Putamen (tissue), 1 donor: Measurements from ENCODE around the gene SMARCB1.

Source experiments
- DNase-seq: peaks from one replicate; pipeline ENCODE4 v3.0.0-alpha.2; 2016; ENCODE audit warnings: low spot score

Gene SMARCB1

DNA sequence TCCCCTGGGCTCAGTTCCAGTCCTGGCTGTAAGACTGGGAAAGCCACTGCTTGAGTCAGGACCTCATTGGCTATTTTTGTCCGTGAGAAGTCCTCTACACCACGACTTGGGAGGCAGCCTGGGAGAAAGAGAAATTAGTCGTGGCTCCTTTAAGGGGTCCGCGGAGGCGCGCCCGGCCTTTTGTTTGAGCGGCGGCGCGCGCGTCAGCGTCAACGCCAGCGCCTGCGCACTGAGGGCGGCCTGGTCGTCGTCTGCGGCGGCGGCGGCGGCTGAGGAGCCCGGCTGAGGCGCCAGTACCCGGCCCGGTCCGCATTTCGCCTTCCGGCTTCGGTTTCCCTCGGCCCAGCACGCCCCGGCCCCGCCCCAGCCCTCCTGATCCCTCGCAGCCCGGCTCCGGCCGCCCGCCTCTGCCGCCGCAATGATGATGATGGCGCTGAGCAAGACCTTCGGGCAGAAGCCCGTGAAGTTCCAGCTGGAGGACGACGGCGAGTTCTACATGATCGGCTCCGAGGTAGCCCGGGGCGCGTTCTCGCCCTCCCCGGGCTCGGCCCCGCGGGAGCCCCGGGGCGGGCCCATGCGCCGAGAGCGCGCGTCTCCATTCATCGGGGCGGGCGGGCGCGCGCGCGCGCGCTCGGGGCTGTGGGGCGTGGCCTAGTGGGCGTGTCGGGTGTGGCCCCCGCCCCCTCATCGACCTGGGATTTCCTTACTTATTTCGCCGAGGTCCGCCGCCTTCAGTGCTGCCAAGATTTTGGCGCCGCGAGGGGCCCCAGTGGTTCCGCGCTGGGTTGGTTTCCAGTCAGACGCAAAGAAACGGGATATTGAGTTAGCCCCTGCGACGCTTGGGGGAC lies at the start of gene SMARCB1:
Gene SMARCB1 (plus strand): TSS at position 215 of the 848 bp plus-strand sequence. CDS start 204 bp downstream, at position 419.
- peak; percentile 85 for DNase-seq

DNA sequence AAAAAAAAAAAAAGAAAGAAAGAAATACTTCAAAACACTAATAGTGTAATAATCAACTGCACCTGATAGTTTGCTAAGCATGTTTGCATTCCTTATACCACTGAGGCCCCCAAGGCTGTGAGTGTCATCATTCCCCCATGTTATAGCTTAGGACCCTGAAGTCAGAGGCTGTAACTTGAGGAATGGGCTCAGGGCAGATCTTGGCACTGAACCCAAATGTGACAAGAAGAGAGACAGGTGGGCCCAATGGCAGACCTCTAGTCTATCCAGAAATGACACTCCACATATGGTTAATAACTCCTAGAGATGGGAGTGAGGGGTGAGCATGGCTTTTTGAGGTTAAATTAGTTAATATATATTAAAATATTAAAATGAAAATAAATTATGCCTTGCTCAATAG lies 49.1 kb upstream of the SMARCB1 start:
- no peak for DNase-seq

DNA sequence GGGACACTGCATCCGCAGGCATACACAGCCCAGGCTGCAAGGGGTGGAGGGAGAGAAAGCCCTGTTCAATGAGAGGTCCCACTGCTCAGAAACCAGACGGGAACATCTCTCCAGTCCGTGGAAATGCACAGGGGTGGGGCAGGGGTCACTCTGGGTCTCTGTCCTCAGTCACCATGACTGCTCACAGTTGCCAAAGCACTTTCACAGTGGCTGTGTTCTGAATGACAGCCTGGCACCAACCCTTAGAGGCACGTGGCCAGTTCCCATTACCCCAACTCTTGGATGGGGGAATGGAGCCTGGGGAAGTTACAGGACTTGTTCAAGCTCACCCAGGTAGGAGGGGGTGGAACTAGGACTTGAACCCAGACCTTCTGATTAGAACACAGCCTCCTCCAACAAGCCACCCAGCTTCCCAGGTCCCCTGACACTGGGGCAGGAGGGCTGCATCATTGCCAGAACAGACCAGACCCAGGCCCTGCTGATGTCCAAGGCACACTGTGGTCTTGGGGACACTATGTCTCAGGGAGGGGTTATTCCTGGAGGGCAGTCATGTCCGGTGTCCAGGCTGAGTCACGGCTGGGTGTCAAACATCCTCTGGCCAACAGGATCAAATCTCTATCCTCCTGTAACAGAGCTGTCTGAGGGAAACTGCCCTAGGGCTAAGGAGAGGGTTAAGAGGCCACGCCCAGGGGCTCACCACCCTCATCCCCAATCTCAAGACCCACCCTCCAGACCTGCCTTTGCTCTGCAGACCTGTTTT lies 44.1 kb upstream of the SMARCB1 start:
- DNase-seq = no peak

DNA sequence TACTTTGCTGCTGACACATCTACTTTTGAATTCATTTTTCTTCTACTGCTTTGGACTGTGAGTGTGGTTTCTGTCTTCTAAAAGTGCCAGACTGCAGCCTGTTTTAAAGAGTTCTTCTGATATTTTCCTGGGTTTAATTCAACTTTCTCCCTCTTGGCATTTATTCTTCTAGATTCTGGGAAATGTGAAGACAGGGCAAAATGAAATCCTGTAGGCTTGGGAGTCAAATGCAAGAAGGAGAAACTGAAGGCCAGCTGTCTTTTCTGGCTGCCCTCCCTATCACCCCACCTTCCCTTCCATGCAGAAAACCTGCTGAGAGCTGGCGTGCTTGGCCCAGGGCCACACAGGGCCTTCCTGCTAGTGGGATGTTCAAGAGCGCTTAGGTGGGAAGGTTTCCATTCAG lies 43.5 kb upstream of the SMARCB1 start:
- DNase-seq = no peak

DNA sequence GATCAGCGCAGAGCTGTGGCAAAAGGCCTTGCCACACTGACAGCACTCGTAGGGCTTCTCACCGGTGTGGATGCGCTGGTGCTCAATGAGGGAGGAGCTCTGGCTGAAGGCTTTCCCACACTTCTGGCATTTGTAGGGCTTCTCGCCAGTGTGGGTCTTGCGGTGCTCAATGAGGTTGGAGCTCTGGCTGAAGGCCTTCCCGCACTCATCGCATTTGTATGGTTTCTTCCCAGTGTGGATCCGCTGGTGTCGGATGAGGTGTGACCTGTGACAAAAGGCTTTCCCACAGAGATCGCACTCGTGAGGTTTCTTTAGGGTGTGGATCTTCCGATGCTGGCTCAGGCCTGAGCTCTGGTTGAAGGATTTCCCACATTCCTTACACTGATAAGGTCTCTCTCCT lies 42.8 kb upstream of the SMARCB1 start:
- DNase-seq = no peak

GRCh38 chr22:23744485-23744884 lies 42.3 kb upstream of the SMARCB1 start:
- DNase-seq = no peak

GRCh38 chr22:23745791-23746190 lies 41.0 kb upstream of the SMARCB1 start:
- DNase-seq = no peak

DNA sequence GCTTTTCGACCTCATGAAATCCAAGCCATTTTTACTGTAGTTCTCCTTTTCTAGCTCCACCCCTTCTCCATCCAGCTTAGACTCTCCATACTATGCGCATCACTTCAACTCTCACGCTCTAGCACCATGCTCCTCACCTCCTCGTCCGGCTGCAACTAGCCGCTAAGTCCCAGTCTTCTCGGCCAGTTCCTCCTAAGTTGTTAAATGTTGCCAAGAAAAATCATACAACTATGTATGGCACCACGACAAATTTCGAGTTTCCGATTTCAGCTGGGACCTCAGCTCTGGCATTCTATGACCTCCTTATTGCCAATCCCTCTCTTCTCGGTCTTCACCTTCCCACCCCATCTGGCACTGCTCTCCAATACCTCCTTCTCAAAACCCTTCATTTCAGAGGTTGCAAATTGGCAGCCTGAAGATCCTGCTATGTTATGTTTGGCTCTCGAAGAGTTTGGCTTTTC lies 36.9 kb upstream of the SMARCB1 start:
- DNase-seq = no peak

- DNase-seq = no peak
Measured at GRCh38 chr22:23750367-23750713, 36.4 kb upstream of the SMARCB1 start.

- peak; percentile 72 for DNase-seq
Measured at GRCh38 chr22:23750714-23751440, 35.9 kb upstream of the SMARCB1 start, which contains the start of gene ZNF70. TSS of gene ZNF70 (minus strand) at chr22:23751112. CDS start at chr22:23745140, 5,972 bp downstream.

- no peak for DNase-seq
Measured at GRCh38 chr22:23751441-23751996, 35.2 kb upstream of the SMARCB1 start.

DNA sequence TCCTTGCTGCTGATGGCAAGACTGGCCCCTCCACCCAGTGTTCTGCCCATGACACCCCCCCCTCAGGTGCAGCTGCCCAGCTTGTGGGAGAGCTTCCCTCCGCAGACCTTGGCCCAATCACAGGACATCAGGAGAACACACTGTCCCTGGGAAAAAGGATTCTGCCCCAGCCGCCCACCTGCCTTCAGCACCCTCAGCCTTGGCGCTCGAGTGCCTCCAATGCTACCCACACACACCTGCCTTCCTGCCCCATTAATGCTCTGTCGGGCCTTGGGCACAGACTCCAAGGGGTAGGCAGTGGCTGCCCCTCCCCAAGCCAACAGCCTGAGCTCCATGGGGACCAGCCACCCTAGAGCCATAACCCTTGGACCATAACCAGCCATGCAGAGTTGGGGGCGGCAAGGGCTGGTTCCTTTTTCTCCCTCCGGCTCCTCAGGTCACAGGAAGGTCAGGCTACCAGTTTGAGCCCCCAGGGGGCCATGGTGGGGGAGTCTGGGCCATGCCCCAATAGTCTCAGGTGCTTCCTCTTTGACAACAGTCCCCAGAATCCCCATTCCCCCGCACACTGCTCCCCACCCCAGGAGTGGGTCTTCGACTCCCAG lies 34.6 kb upstream of the SMARCB1 start:
- no peak for DNase-seq

DNA sequence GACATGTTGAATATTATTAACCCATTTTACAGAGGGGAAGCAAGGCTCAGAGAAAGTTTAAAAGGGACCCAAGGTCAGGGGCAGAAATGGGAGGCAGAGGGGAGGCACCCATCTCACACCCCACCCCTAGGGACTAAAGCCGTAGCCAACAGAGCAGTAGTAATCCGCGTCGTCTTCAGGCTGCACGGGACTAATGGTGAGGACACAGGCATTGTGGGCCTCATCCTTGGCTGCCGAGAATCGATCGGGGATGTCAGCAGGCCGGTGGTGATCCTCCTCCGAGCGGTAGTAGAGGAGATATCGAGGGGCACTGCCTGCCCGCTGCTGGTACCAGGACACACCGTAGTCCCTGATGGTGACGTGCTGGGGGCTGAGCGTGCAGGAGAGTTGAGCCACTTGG lies 34.0 kb upstream of the SMARCB1 start:
- DNase-seq = no peak

DNA sequence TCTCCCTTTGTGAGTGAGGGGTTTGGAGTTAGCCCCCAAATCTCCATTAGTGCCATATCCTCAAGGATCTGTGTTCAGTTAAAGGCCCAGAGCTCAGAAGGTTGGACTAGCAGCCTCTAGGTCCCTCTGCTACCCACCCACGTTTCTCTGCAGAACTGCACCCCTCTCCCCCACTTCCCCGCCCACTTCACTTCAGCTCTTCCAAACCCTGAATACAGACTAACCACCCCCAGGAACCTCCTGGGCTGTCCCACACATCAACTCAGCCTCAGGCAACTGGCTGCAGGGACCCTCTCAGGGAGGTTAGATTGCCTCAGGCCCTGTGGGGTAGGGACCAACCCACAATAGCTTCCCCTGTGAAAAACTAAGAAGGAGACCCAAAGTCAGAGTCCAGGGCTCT lies 33.4 kb upstream of the SMARCB1 start:
- DNase-seq = no peak

GRCh38 chr22:23754220-23754919 lies 32.4 kb upstream of the SMARCB1 start, which contains the start of gene VPREB3:
TSS of gene VPREB3 (minus strand) at chr22:23754425. CDS start at chr22:23754363, 62 bp downstream.
- no peak for DNase-seq

GRCh38 chr22:23754980-23755636 lies 31.7 kb upstream of the SMARCB1 start:
- peak; percentile 70 for DNase-seq

GRCh38 chr22:23755711-23756110 lies 31.1 kb upstream of the SMARCB1 start:
- no peak for DNase-seq

- no peak for DNase-seq
Measured at GRCh38 chr22:23756891-23757290, 29.9 kb upstream of the SMARCB1 start.

GRCh38 chr22:23759566-23759965 lies 27.2 kb upstream of the SMARCB1 start:
- DNase-seq = no peak

GRCh38 chr22:23760056-23760455 lies 26.7 kb upstream of the SMARCB1 start:
- no peak for DNase-seq
